NCI-H1436 treated with DMSO at 0.1 percent for 48 hours (cell line): ENCODE results near the gene CEP85.

ENCODE experiments used
- DNase-seq: peaks from one replicate; lab custom pipeline; 2025; lab: John Stamatoyannopoulos, UW

CEP85 gene

DNA sequence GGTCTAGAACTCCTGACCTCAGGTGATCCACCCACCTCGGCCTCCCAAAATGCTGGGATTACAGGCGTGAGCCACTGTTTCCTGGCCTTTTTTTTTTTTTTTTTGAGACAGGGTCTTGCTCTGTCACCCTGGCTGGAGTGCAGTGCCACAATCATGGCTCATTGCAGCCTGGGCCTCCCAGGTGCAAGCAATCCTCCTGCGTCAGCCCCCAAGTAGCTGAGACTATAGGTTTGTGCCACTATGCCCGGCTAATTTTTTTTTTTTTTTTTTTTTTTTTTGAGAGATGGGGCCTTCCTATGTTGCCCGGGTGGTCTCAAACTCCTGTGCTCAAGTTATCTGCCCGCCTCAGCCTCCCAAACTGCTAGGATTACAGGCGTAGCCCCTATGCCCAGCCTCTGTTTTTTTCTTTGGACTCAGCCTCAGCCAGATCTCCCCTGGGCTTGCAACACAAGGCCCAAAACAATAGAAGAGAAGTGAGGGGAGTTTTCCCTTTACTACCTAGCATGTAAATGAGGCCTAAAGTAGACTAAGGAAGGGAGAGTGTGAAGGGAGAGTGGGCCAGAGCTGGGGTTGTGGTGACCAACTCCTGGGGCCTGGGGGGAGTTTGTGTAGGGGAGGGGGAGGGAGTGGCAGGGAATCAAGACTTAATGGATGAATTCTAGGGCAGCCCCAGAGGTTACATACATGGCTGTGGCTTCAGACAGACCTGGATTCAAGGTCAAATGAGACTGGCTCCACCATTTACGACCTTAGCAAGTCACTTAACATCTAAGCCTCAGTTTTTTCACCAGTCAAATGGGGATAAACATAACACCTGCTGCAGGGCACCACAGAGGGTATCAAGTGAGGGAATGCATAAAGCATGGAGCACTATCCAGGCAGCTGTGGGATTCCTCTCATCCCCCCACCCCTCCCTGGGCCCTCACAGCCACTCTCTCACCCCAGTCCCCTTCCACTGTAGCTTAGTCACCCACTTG, 82.2 kb downstream of the CEP85 start:
- DNase-seq = no peak

DNA sequence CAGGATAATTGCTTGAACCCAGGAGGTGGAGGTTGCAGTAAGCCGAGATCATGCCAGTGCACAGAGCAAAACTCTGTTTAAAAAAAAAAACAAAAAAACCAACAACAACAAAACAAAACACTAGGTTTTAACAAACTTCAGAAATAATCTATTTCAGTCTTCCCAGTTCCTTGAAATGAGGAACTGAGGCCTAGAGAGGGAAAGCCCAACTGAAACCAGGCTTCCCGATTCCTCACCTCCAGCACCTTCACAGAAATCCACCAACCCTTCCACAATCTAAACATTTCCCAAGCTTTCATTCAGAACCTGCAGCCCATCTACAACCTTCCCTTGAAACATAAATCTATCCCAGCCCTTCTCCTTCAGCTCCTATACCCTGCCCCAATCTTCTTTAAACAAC, 83.1 kb downstream of the CEP85 start:
- no peak for DNase-seq

GRCh38 chr1:26317612-26318337, 83.8 kb downstream of the CEP85 start, which contains the start of gene CD52:
Gene CD52, plus strand, starts transcription at chr1:26317958. Its CDS starts 60 bp downstream, at chr1:26318018.
- no peak for DNase-seq

DNA sequence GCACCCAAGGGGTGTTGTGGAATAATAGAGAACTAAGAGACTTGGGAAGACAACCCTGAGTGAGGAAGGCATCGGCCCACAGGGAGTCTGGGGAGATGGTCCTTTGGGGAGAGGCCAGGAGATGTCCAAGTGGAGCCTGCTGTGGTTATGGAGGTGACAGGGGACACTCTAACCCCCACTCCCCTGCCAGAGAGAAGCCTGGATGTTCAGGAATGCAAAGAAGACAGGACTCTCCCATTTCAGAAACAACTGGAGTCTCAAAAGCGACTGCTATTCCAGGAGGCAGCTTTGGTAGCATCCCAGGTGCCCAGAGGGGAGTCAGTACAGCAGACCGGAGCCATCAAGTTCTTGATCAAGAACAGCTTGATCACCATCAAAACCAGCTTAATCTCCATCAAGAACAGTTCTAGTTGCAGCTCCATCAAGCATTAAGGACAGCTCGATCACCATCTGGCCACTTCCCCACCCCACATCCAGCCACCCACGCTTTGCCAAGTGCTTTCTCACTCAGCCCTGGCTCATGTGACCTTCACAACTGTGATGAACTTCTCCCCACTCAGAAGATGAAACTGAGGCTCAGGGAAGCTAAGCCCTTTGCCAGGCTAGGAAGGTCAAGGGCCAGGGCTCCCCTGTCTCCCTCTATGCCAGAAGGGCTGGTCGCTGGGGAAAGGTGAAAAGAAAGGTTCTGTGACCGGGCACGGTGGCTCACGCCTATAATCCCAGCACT, 84.5 kb downstream of the CEP85 start:
- DNase-seq = no peak

DNA sequence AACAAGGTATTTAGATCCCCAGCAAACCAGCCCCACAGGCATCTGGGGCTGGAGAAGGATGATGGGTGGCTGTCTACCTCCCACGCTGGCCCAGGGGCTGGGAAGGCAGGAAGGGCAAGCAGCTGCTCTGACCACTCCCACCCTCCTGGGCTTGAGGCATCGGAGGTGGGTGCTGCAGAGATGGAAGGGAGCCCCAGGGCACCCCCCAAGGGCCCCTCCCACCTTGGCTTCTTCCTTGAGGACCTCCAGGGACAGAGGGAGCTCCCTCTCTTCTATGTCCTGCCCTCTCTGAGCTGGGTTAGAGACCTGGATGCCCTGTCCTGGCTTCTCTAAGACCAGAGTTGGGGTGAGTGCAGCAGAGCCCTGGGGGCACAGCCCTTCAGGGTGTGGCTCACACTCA, 86.9 kb downstream of the CEP85 start:
- no peak for DNase-seq

DNA sequence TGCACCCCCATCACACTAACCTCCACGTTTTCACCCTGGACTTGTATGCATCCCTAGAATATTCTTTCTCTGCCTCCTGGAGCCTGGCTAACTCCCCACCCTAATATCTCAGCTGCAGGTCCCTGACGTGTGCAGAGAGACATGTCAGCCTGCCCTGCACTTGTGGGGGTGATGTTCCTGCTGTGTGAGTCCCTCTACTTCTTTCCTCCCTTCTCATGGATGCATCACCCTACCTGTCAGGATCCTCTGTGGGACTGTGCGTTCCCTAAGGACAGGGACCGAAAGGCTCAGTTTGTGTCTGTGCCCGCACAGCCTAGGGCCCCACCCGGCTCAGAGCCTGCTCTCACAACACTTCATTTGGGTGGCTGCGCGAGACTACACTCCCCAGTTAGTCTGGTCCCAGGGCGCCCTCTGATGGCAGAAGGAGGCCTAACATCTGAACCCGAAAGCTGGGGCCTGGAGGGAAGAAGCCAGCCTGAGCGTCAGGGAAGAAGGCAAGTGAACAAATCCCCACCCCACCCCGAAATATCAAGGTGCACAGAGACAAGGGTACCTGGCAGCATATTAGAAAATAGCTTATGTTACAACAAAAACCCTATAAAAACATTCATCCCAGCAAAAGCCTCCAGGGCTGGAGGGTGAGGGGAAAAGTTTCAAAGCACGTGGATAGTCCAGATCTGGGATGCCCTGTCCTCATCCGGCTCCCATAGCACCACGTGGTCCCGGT, 87.5 kb downstream of the CEP85 start:
- DNase-seq = no peak

DNA sequence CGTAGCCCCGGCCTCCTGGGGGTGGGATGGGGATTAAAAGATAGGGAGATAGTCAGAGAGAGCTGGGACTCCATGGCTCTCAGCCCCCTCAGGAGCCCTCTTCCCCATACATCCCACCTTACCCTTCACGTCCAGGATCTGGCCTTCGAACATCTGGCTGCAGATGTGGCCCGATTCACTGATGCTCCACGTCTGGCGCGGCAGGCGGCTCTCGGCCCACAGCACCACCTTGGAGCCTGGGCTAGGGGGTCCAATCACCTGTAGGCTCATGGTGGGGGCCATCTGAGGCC, 88.0 kb downstream of the CEP85 start:
- no peak for DNase-seq

- DNase-seq = no peak
Measured at GRCh38 chr1:26323382-26323781, 89.4 kb downstream of the CEP85 start.

DNA sequence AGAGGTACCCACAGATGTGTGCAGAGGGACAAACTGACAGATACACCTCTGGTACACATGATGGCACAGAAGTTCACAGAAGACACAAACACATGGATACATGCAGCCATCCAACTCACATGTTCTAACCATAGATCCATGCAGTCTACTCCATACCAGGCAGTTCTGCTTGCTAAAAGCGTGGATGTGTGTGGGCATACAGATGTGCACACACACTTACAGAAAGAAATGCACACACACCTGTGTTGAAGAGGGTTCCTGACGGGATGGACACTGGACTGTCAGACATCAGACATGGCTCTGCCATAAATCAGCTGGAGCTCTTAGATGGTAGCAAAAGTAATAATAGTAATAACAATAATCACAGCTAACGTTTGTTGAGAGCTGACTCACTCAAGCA, 90.5 kb downstream of the CEP85 start:
- DNase-seq = no peak

DNA sequence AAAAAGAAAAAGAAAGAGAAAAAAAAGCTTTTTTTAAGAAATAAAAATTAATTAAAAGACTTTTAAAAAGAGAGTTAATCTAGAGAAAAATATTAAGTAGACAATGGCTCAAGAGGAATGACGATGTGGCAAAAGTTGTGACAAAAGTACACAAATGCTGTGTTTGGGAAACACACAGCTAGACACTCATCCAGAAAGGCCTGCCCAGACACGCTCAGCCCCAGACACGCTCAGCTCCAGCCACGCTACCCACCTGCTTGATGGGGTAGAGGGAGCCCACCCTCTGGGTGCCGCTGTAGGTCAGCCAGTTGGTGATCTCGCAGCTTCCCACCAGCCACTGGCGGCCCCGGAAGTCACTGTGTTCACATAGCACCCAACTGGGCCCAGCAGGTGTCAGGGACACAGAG, 94.0 kb downstream of the CEP85 start:
- DNase-seq = no peak
